ENCODE measurements around the gene RGS9BP.
A peak's percentile ranks its signal among the peaks of the same experiment; 100 is the strongest.
"Not testable (repeated sequence)": the region's sequence is repeated elsewhere in the genome, so short reads cannot be mapped to it uniquely, and the experiment has no call there.

The RGS9BP gene

DNA sequence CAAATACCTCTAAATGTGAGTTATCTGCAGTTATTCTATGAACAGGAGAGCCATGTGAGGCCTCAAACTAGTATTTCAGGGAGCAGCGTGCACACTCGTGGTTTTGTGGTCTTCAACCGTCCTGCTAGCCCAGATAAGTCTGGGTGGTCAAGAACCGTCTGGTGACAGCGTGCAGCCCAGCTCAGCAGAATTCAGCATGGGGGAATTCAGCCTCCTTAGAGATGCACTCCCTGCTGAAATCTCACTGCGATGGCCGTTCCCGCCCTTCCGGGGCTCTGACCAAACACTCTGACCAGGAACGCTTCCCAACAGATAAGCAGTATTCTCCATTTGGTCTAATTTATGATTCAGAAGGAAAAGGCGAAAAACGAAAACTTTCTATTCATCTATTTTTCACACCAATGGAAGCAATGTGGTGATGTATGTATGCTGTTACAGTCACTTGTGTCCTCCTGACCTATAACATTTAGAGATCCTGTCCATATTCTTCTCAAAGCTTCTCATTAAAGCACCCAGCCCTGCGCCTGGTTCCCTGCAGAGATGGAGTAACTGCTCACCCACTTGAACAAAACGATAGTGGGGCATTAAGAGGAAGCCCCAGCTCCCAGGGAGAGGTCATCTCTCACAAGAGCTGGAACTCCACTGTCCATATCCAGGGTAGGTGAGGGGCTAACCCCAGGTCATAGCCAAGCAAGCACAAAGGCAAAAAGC, 3.6 kb upstream of the RGS9BP start:
- DNase-seq (ENCODE audit: low spot score) (no peak), FAIRE-seq (no peak)

DNA sequence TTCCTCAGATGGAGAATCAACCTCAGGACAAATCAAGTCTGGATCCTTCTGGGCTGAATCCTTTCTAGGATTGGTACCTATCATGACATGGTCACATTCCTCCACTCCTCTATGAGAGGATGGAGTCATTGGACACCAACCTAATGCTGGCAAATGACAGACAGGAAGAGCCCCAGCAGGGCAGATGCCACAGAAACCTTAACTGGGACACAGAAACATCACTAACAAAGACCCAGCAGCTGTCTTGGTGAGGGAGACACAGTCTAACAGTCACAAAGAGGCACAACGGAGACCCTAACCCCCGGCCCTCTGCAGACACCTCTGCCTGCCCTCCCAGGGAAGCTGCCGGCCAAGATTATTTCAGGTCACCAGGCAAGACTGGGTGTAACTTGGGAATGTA, 2.8 kb upstream of the RGS9BP start:
- no peak for FAIRE-seq
- no peak for DNase-seq (ENCODE audit: low spot score)

GRCh38 chr19:32673573-32673972, 2.1 kb upstream of the RGS9BP start:
- FAIRE-seq (no peak), DNase-seq (ENCODE audit: low spot score) (no peak)

DNA sequence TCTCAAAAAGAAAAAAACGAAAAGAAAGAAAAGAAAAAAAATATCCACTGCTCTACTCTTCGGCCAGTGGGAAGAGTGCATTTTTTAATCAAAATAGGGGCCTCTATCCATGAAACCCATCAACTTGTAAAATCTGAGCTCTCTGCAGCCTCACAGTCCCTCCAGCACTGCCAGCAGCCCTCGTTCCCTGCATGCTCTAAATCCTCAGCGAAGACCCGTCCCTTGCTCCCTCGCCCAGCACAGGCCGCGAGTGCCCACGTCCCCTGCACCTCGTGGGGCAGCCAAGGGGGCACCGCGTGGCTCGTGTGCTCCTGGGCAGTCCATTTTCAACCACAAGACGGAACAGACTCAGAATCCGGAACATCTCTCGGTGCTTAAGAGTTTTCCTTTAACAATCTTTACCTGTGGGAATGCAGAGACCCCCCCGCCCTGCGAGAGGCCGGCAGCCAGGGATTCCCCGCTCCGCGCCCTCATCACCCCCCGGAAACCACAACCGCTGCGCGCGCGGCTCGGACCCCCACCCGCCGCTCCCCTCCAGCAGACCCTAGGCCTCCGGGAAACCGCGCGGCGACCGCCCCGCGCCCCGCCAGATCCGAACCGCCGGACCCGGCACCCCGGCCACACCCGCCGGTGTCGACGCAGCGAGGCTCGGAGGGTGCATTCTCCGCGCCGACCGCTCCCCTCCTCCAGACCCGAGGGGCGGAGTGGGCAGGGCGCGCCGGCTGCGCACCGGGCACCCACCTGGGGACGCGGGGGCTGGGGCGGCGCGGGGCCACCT, 1.3 kb upstream of the RGS9BP start:
- FAIRE-seq (no peak), DNase-seq (ENCODE audit: low spot score) (no peak)

DNA sequence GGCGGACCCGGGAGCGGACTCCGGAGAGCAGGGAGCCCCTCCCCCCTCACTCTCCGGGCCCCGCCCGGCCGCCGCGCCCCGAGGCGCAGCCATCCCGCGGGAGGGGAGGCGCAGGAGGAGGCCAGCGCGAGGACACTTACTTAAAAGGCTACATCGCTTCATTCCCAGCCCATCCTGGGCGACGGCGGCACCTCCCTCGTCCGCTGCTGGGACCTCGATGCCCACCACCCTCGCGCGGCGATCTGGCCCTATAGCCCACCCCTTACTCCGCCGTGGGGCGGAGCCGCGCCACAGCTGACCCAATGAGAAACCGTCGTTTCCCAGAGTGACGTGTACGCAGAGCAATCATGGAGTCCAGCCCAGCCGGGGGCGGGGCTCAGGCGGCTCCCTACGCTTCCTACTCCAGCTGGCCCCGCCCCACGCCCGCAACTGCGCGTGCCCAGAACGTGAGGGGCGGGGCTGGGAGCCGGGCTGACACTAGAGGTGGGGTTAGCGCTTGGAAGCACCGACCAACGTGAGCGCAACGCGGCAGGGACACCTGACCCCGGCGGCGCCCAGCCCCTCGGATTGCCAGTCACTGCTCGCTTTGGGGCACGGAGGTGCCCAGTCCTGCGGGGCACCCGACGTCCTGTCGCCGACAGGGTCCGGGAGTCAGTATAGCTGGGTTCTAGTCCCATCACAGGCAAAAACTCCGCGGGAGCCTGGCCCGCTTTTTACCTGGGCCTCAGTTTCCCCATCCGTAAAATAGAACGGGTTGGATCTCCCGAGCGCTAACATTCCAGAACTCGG, 523 bp upstream of the RGS9BP start, which contains the start of gene ANKRD27:
TSS of gene ANKRD27 (minus strand) at position 250 of the 789 bp plus-strand sequence. CDS start 16,165 bp downstream, outside the sequence.
- DNase-seq (ENCODE audit: low spot score): peak; percentile 98
- peak; percentile 70 for FAIRE-seq

DNA sequence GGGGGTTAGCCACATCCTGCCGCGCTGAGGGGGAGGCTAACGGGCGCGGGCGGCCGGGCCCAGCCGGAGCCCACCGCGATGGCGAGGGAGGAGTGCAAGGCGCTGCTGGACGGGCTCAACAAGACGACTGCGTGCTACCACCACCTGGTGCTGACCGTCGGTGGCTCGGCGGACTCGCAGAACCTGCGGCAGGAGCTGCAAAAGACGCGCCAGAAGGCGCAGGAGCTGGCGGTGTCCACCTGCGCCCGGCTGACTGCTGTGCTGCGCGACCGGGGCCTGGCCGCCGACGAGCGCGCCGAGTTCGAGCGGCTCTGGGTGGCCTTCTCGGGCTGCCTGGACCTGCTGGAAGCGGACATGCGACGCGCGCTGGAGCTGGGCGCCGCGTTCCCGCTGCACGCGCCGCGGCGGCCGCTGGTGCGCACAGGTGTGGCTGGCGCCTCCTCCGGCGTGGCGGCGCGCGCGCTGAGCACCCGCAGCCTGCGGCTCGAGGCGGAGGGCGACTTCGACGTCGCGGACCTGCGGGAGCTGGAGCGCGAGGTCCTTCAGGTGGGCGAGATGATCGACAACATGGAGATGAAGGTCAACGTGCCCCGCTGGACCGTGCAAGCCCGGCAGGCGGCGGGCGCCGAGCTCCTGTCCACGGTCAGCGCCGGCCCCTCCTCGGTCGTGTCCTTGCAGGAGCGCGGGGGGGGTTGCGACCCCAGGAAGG, 692 bp downstream of the RGS9BP start:
- DNase-seq (ENCODE audit: low spot score): no peak
- FAIRE-seq: no peak

GRCh38 chr19:32676895-32677359, 1.3 kb downstream of the RGS9BP start:
- no peak for FAIRE-seq
- no peak for DNase-seq (ENCODE audit: low spot score)

- FAIRE-seq (no peak), DNase-seq (ENCODE audit: low spot score) (no peak)
These were observed 2.0 kb downstream of the RGS9BP start for GRCh38 chr19:32677657-32678056.

DNA sequence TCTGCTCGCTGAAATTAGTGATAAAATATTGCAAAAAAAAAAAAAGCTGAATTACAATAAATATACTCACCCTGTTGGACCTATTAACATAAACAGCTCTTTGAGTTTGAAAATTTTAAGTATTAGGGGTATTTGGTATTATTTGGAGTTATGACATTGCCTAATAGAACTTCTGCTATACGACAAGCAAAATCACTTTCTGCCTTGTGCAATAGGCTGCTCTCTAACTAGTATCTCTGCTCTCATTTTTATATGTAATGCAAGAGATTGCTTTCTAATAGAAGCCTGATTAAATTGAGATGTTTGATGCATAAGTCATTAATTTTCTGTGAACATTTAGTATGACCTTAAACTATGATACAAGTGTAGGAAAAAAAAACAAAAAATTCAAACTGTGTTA, 5.3 kb downstream of the RGS9BP start:
- FAIRE-seq (no peak), DNase-seq (ENCODE audit: low spot score) (no peak)

- DNase-seq (ENCODE audit: low spot score) (no peak), FAIRE-seq (no peak)
These were observed 6.7 kb downstream of the RGS9BP start for GRCh38 chr19:32682317-32682716.

DNA sequence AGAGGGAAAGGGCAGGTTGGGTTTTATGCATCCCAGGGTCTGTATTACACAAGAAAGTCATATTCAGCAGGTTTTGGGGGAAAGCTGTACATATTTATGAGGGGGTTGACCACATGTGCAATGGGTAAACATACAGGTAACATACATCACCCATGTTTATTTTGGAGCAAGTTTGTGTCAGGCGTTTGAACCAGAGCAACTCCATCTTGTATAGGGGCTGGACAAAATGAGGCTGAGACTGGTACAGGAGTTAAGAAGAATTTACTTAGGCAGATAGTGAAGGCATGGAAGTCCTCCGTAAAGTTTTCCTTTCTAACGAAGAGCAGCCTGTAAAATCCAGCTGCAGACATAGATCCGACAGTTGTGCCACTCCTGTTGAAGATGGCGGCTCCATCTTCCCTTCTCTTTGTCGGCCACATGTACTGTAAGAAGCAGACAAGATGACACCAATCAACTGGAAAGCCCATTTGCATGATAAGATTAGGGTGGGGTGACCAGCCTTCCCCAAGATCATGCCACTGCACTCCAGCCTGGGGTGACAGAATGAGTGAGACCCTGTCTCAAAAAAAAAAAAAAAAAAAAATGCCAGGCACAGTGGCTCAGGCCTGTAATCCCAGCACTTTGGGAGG, 11.3 kb downstream of the RGS9BP start:
- FAIRE-seq (no peak), DNase-seq (ENCODE audit: low spot score) (no peak)

- no peak for DNase-seq (ENCODE audit: low spot score)
- FAIRE-seq: no peak
These were observed 12.0 kb downstream of the RGS9BP start for GRCh38 chr19:32687681-32688080.

- FAIRE-seq (no peak), DNase-seq (ENCODE audit: low spot score) (no peak)
These were observed 12.7 kb downstream of the RGS9BP start for GRCh38 chr19:32688311-32688710.

- DNase-seq (ENCODE audit: low spot score): peak; percentile 94
- no peak for FAIRE-seq
These were observed 15.8 kb downstream of the RGS9BP start, which contains the start of gene NUDT19 for GRCh38 chr19:32691291-32691951. TSS of gene NUDT19 (plus strand) at chr19:32691821. CDS start at chr19:32691961, 140 bp downstream.

GRCh38 chr19:32691952-32692726, 16.5 kb downstream of the RGS9BP start:
- DNase-seq (ENCODE audit: low spot score) (peak; percentile 48), FAIRE-seq (no peak)

DNA sequence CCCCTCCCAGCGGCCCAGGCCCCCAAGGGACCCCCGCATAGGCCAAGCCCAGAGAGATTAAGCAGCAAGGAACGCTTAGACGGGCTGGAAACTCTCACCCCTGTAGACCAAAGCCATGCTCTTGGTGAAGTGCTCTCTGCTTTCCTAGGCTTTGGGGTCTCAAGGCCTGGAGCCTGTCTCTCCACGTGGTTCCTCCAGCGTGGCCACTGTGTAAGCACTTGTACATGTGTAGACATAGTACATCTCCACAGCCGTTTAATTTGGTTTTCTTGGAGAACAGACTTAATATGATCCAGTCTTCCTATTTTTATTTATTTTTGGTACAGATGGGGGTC, 17.0 kb downstream of the RGS9BP start:
- DNase-seq (ENCODE audit: low spot score) (no peak), FAIRE-seq (no peak)

GRCh38 chr19:32693151-32694108, 17.8 kb downstream of the RGS9BP start:
- not testable (repeated sequence) for DNase-seq (ENCODE audit: low spot score); FAIRE-seq

DNA sequence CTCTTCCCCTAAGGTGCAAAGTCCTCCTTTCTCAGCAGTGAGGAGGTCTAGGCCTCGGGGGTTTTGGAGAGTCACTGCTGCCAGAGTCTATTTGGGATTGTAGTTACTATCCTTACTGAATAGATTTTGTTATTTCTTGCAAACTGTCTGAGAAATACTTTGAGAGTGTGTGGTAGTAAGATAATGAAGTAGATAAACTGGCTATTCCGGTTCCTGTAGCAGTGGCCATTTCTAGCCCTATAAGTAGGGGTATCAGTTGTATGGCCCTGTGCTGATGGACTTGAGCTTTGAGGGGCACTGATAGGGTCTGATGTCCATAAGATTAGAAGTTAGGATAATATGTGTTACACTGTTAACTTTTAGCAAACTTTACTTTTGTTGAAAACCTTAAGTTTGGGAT, 18.7 kb downstream of the RGS9BP start:
- DNase-seq (ENCODE audit: low spot score); FAIRE-seq: not testable (repeated sequence)
